NCI-H146 treated with DMSO at 0.1 percent for 48 hours (cell line): ENCODE data around the gene CPM.
"Not testable (repeated sequence)": the region's sequence is repeated elsewhere in the genome, so short reads cannot be mapped to it uniquely, and the experiment has no call there.

Experiments
- DNase-seq: peaks from one replicate; lab custom pipeline; 2025; ENCODE audit not compliant: unreplicated experiment; lab: John Stamatoyannopoulos, UW

The CPM gene

GRCh38 chr12:68809190-68810026, 123.6 kb downstream of the CPM start:
- DNase-seq: no peak

- peak; percentile 89 for DNase-seq
Observed at GRCh38 chr12:68808388-68809189, 124.4 kb downstream of the CPM start.

- peak; percentile 83 for DNase-seq
Observed at GRCh38 chr12:68807576-68808387, 125.2 kb downstream of the CPM start, which contains the start of gene MDM2. TSS of gene MDM2 (plus strand) at chr12:68808177. CDS start at chr12:68808478, 301 bp downstream.

GRCh38 chr12:68807274-68807575, 125.7 kb downstream of the CPM start:
- DNase-seq: not testable (repeated sequence)

- no peak for DNase-seq
Observed at GRCh38 chr12:68806488-68807237, 126.3 kb downstream of the CPM start.

- no peak for DNase-seq
Observed at GRCh38 chr12:68805592-68806120, 127.3 kb downstream of the CPM start.

- no peak for DNase-seq
Observed at GRCh38 chr12:68804657-68805591, 128.0 kb downstream of the CPM start.

GRCh38 chr12:68803948-68804656, 128.9 kb downstream of the CPM start:
- DNase-seq: no peak

GRCh38 chr12:68802911-68803651, 129.9 kb downstream of the CPM start:
- not testable (repeated sequence) for DNase-seq

GRCh38 chr12:68802372-68802745, 130.6 kb downstream of the CPM start:
- not testable (repeated sequence) for DNase-seq
